Natural killer cell (primary cell): ENCODE results near the gene PKHD1. TPM values are rescaled to one million over a fixed set of nuclear protein-coding genes. Genes with fewer than 3 reads are reported as not detected.

Source experiments
- ATAC-seq, 3 donors: fragments of 150-1000 bp in 2 of 3; fragments of 200-7000 bp in 1 of 3; cut with Tn5 transposase; 1 replicate in 1 of 3; 2 replicates in 2 of 3; pipeline ENCODE4 v1.10.0; 2021; ENCODE audit warnings: mild to moderate bottlenecking in 2 of 3, moderate library complexity in 2 of 3
- DNase-seq, 2 donors: peaks; one replicate each; pipeline versions ENCODE4 v3.0.0 to v3.0.0-alpha.2; 2013 to 2021; ENCODE audit warnings: mixed read lengths in 1 of 2
- H3K27ac ChIP-seq: one replicate; pipeline ENCODE4 v1.5.1; 2013; ENCODE audit warnings: mild to moderate bottlenecking, low read length
- H3K27me3 ChIP-seq: one replicate; pipeline ENCODE4 v1.6.1; 2013; ENCODE audit warnings: low read length; ENCODE audit not compliant: control insufficient read depth, insufficient read depth
- H3K36me3 ChIP-seq: one replicate; pipeline ENCODE4 v1.6.1; 2013; ENCODE audit warnings: low read length; ENCODE audit not compliant: control insufficient read depth, insufficient read depth
- H3K4me1 ChIP-seq: one replicate; pipeline ENCODE4 v1.6.1; 2013; ENCODE audit warnings: low read length; ENCODE audit not compliant: control insufficient read depth, insufficient read depth
- H3K4me3 ChIP-seq: one replicate; pipeline ENCODE4 v1.5.1; 2013; ENCODE audit warnings: low read length
- H3K9me3 ChIP-seq: one replicate; pipeline ENCODE4 v1.6.1; 2013; ENCODE audit warnings: low read length; ENCODE audit not compliant: control insufficient read depth, insufficient read depth
- H3K27ac Mint-ChIP-seq, 2 donors: one replicate each; pipeline ENCODE4 v1.8.0; 2022; ENCODE audit warnings: mild to moderate bottlenecking in 2 of 2, mixed read lengths in 2 of 2, moderate library complexity in 1 of 2
- H3K27me3 Mint-ChIP-seq, 2 donors: one replicate each; pipeline ENCODE4 v1.8.0; 2022; ENCODE audit warnings: low read depth in 2 of 2, mixed read lengths in 2 of 2
- H3K36me3 Mint-ChIP-seq: one replicate; pipeline ENCODE4 v1.8.0; 2022; ENCODE audit warnings: mixed read lengths
- H3K4me1 Mint-ChIP-seq, 2 donors: one replicate each; pipeline ENCODE4 v1.8.0; 2022; ENCODE audit warnings: mixed read lengths in 2 of 2
- H3K4me3 Mint-ChIP-seq: one replicate; pipeline ENCODE4 v1.8.0; 2022; ENCODE audit warnings: mild to moderate bottlenecking, moderate library complexity, mixed read lengths
- H3K9me3 Mint-ChIP-seq, 2 donors: one replicate each; pipeline ENCODE4 v1.8.0; 2022; ENCODE audit warnings: mixed read lengths in 2 of 2
- CTCF ChIP-seq: fragments of 200-600 bp; IDR thresholded peaks from one replicate; pipeline ENCODE4 v1.8.0; 2022; ENCODE audit warnings: antibody characterized with exemption
- WGBS: methylation state at CpG from one replicate; pipeline ENCODE4 v1.1.7; 2013; ENCODE audit warnings: missing lambda C conversion rate; ENCODE audit not compliant: insufficient coverage; 5-methylcytosine and 5-hydroxymethylcytosine counted together
- intact Hi-C: fragments of 100-400 bp; cut with micrococcal nuclease; formaldehyde crosslinking; loops from one replicate; pipeline ENCODE4 v1.14.2; 2022
- total RNA-seq, 4 donors: library from RNA; stranded (reverse); fragments of 120-200 nt in 1 of 4; gene quantifications; one replicate each; pipeline versions ENCODE4 v1.2.3 to v1.2.4, GENCODE V29; 2013 to 2022

Gene PKHD1
- total RNA-seq, 3 donors from 2014 or later (not counting 1 experiment from before 2014, with no cell fraction given), result not detected

- no peaks in the 10 kb centered on the region for H3K36me3 ChIP-seq
- H3K27me3 ChIP-seq, result no peaks in the 10 kb centered on the region
- Mint-ChIP-seq H3K36me3 (no peaks in the 10 kb centered on the region), H3K27ac (no peak overlapping the region), H3K4me3 (no peak overlapping the region), H3K9me3 (peaks cover 2 to 7% of the 10 kb centered on the region in 2 donors), H3K4me1 (no peaks in the 10 kb centered on the region), H3K27me3 (peaks cover 13 to 18% of the 10 kb centered on the region in 2 donors)
- no peaks in the 10 kb centered on the region for H3K4me1 ChIP-seq
- H3K4me3 ChIP-seq, result no peak overlapping the region
- H3K9me3 ChIP-seq, result no peaks in the 10 kb centered on the region
- no peak for DNase-seq
- WGBS, result 87% methylated on average over 3 of the region's 3 CpGs
- ATAC-seq, result no peak
- TF ChIP-seq CTCF, result no peak
- no peak overlapping the region for H3K27ac ChIP-seq
- intact Hi-C loops, result no loop called here
These were observed 27.8 kb upstream of the PKHD1 start for GRCh38 chr6:52115145-52115741.

- H3K4me1 ChIP-seq, result no peaks in the 10 kb centered on the region
- no peaks in the 10 kb centered on the region for H3K9me3 ChIP-seq
- H3K4me3 ChIP-seq, result no peak overlapping the region
- ATAC-seq (no peak), DNase-seq (no peak)
- Mint-ChIP-seq H3K4me3 (no peak overlapping the region), H3K27me3 (peaks cover 13 to 16% of the 10 kb centered on the region in 2 donors), H3K27ac (no peak overlapping the region), H3K4me1 (no peaks in the 10 kb centered on the region), H3K36me3 (no peaks in the 10 kb centered on the region), H3K9me3 (peaks cover 2 to 7% of the 10 kb centered on the region in 2 donors)
- H3K27me3 ChIP-seq, result no peaks in the 10 kb centered on the region
- no peak overlapping the region for H3K27ac ChIP-seq
- intact Hi-C loops, result no loop called here
- no peaks in the 10 kb centered on the region for H3K36me3 ChIP-seq
- WGBS, result 85% methylated on average over 2 of the region's 2 CpGs
- no peak for TF ChIP-seq CTCF
These were observed 21.8 kb upstream of the PKHD1 start for GRCh38 chr6:52109171-52109571.

- Mint-ChIP-seq H3K36me3 (no peaks in the 10 kb centered on the region), H3K27me3 (peaks cover 16 to 20% of the 10 kb centered on the region in 2 donors), H3K27ac (no peak overlapping the region), H3K4me3 (no peak overlapping the region), H3K9me3 (peaks cover 2 to 7% of the 10 kb centered on the region in 2 donors), H3K4me1 (no peaks in the 10 kb centered on the region)
- Histone ChIP-seq H3K4me3 (no peak overlapping the region), H3K4me1 (no peaks in the 10 kb centered on the region), H3K9me3 (no peaks in the 10 kb centered on the region), H3K27me3 (no peaks in the 10 kb centered on the region), H3K27ac (no peak overlapping the region), H3K36me3 (no peaks in the 10 kb centered on the region)
- ATAC-seq, result no peak
- no peak for DNase-seq
- TF ChIP-seq CTCF, result no peak
- intact Hi-C loops, result no loop called here
- 65% methylated on average over 4 of the region's 4 CpGs for WGBS
These were observed 20.7 kb upstream of the PKHD1 start for GRCh38 chr6:52108128-52108527.

GRCh38 chr6:52106994-52107393 is 19.6 kb upstream of the PKHD1 start:
- H3K9me3 Mint-ChIP-seq, result peaks cover 0 to 4% of the 10 kb centered on the region in 2 donors

More at GRCh38 chr6:52106994-52107393, 19.6 kb upstream of the PKHD1 start:
- no peaks in the 10 kb centered on the region for H3K4me1 Mint-ChIP-seq
- no peak for TF ChIP-seq CTCF
- no peak overlapping the region for H3K4me3 Mint-ChIP-seq
- Histone ChIP-seq H3K36me3 (no peaks in the 10 kb centered on the region), H3K27ac (no peak overlapping the region), H3K4me3 (no peak overlapping the region), H3K9me3 (no peaks in the 10 kb centered on the region), H3K27me3 (no peaks in the 10 kb centered on the region), H3K4me1 (no peaks in the 10 kb centered on the region)
- intact Hi-C loops, result no loop called here
- no peaks in the 10 kb centered on the region for H3K36me3 Mint-ChIP-seq
- ATAC-seq, result no peak
- no peak for DNase-seq
- peaks cover 15 to 25% of the 10 kb centered on the region in 2 donors for H3K27me3 Mint-ChIP-seq
- no peak overlapping the region for H3K27ac Mint-ChIP-seq
